ENCODE results near the gene CELA2A.

DNA sequence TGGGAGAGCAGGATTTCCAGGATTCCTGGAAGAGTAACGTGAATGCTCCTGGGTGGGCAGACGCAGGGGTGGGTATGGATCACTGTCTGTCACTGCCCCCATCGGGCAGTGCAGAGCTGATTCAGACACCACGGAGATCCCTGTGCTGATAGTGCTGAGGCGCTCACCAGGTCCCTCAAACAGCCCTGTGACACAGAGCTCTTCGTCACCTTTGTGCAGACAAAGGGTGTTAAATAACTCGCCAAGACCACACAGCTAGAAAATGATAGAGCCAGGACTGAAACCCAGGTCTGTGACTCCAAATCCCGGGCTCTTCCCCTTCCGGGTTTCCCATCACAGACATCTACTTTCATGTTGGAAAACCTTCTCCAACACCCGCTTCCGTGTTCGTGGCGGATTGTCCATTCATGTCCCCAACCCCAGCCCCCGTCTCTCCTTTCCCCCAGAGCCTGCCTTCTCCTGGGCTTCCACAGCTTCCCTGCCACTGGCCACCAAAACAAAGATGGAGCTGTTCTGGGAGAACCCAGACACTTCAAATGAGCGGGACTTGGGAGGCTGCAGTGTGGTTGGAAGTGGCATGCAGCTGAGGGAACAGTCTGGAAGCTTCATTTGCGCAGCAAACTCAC lies 44.2 kb upstream of the CELA2A start:
- no peak for TF ChIP-seq YY1 (IDR thresholded peaks at IDR 0.05; ENCODE audit: insufficient read depth, insufficient read length)
- no peak for TF ChIP-seq SUZ12 (IDR thresholded peaks at IDR 0.05; ENCODE audit: extremely low read depth, insufficient read depth, insufficient read length)
